IMR-90 (cell line): Measurements from ENCODE around the gene C1orf87. TPM values are rescaled to one million over a fixed set of nuclear protein-coding genes. Genes with fewer than 3 reads are reported as not detected.

Experiments used
- ATAC-seq: fragments of 200-7000 bp; cut with Tn5 transposase; 2 replicates; pipeline ENCODE4 v1.9.1; 2020; ENCODE audit warnings: low read depth, mild to moderate bottlenecking, moderate library complexity
- BruUV-seq: library from RNA; stranded (reverse); fragments of 400-500 nt; replicated peaks from 2 replicates; lab custom pipeline; 2021; lab: Mats Ljungman, UMichigan
- CTCF ChIA-PET: fragments of 300-600 bp; formaldehyde crosslinking; extraction: SDS; loops from one replicate; lab custom pipeline; 2021; ENCODE audit warnings: antibody characterized with exemption; lab: Yijun Ruan, JAX
- POLR2A ChIA-PET: fragments of 300-600 bp; sonication (Branson Sonifier 250); formaldehyde crosslinking; loops from one replicate; lab custom pipeline; 2022; ENCODE audit warnings: antibody characterized with exemption; ENCODE audit not compliant: unreplicated experiment; lab: Charles Lee
- DNase-seq: peaks from one replicate; pipeline ENCODE4 v3.0.0; 2013
- H2AFZ ChIP-seq: replicated peaks from 2 replicates; pipeline ENCODE3; 2013; ENCODE audit warnings: low read length, mild to moderate bottlenecking; ENCODE audit not compliant: poor library complexity
- H2AK5ac ChIP-seq: 2 replicates; pipeline ENCODE4 v1.6.1; 2013; ENCODE audit warnings: low read depth, low read length, inconsistent platforms
- H2AK9ac ChIP-seq: replicated peaks from 2 replicates; pipeline ENCODE3; 2013; ENCODE audit warnings: mild to moderate bottlenecking, low read depth, low read length, moderate library complexity; ENCODE audit not compliant: poor library complexity
- H2BK120ac ChIP-seq: 2 replicates; pipeline ENCODE4 v1.6.1; 2013; ENCODE audit warnings: low read depth, low read length, inconsistent platforms
- H2BK15ac ChIP-seq: 3 replicates; pipeline ENCODE4 v1.6.1; 2013; ENCODE audit warnings: low read depth, low read length, inconsistent platforms
- H2BK20ac ChIP-seq: 2 replicates; pipeline ENCODE4 v1.6.1; 2013; ENCODE audit warnings: low read depth, mild to moderate bottlenecking, inconsistent platforms, low read length, moderate library complexity
- H2BK5ac ChIP-seq: 2 replicates; pipeline ENCODE4 v1.6.1; 2013; ENCODE audit warnings: mild to moderate bottlenecking, low read depth, low read length, inconsistent platforms; ENCODE audit not compliant: poor library complexity, severe bottlenecking
- H3K14ac ChIP-seq: replicated peaks from 2 replicates; pipeline ENCODE4 v1.6.1; 2013; ENCODE audit warnings: low read depth, low read length, inconsistent platforms
- H3K18ac ChIP-seq: 2 replicates; pipeline ENCODE4 v1.6.1; 2013; ENCODE audit warnings: low read depth, low read length, control low read depth
- H3K23ac ChIP-seq: 2 replicates; pipeline ENCODE4 v1.6.1; 2013; ENCODE audit warnings: low read depth, low read length, inconsistent platforms
- H3K27ac ChIP-seq: 2 replicates; pipeline ENCODE4 v1.5.1; 2013; ENCODE audit warnings: mild to moderate bottlenecking, control low read depth, low read length; ENCODE audit not compliant: insufficient read depth
- H3K27me3 ChIP-seq: 2 replicates; pipeline ENCODE4 v1.6.1; 2013; ENCODE audit warnings: low read length; ENCODE audit not compliant: control insufficient read depth, insufficient read depth
- H3K36me3 ChIP-seq: 2 replicates; pipeline ENCODE4 v1.6.1; 2013; ENCODE audit warnings: low read length, mixed read lengths; ENCODE audit not compliant: control insufficient read depth, insufficient read depth
- H3K4ac ChIP-seq: 2 replicates; pipeline ENCODE4 v1.6.1; 2013; ENCODE audit warnings: low read depth, low read length, inconsistent platforms
- H3K4me1 ChIP-seq: 2 replicates; pipeline ENCODE4 v1.6.1; 2013; ENCODE audit warnings: low read length, mixed read lengths; ENCODE audit not compliant: control insufficient read depth, insufficient read depth
- H3K4me2 ChIP-seq: 2 replicates; pipeline ENCODE4 v1.6.1; 2013; ENCODE audit warnings: low read depth, mild to moderate bottlenecking, control low read depth, low read length, moderate library complexity
- H3K4me3 ChIP-seq: 2 replicates; pipeline ENCODE4 v1.5.1; 2013; ENCODE audit warnings: low read depth, mild to moderate bottlenecking, control low read depth, low read length, moderate library complexity; ENCODE audit not compliant: insufficient read depth
- H3K56ac ChIP-seq: 2 replicates; pipeline ENCODE4 v1.6.1; 2013; ENCODE audit warnings: low read length, inconsistent platforms; ENCODE audit not compliant: insufficient read depth; ENCODE audit errors: extremely low read depth
- H3K79me1 ChIP-seq, 2 experiments: 2 replicates each; pipeline ENCODE4 v1.6.1; 2013; ENCODE audit warnings: low read length in 2 of 2, inconsistent platforms in 1 of 2, low read depth in 1 of 2
- H3K9ac ChIP-seq: 2 replicates; pipeline ENCODE4 v1.6.1; 2013; ENCODE audit warnings: low read depth, low read length, control low read depth
- H3K9me1 ChIP-seq: 2 replicates; pipeline ENCODE4 v1.6.1; 2013; ENCODE audit warnings: low read length, inconsistent platforms; ENCODE audit not compliant: insufficient read depth
- H3K9me3 ChIP-seq: 2 replicates; pipeline ENCODE4 v1.6.1; 2013; ENCODE audit warnings: low read length; ENCODE audit not compliant: control insufficient read depth, insufficient read depth
- H4K20me1 ChIP-seq: 2 replicates; pipeline ENCODE4 v1.6.1; 2013; ENCODE audit warnings: low read length, inconsistent platforms; ENCODE audit not compliant: insufficient read depth
- H4K5ac ChIP-seq: 2 replicates; pipeline ENCODE4 v1.6.1; 2013; ENCODE audit warnings: mild to moderate bottlenecking, low read depth, low read length, control low read depth
- H4K8ac ChIP-seq, 2 experiments: 2 replicates each; pipeline ENCODE4 v1.6.1; 2013; ENCODE audit warnings: low read depth in 2 of 2, low read length in 2 of 2, control low read depth in 1 of 2, inconsistent platforms in 1 of 2
- H4K91ac ChIP-seq: 2 replicates; pipeline ENCODE4 v1.6.1; 2013; ENCODE audit warnings: low read depth, low read length, inconsistent platforms; ENCODE audit not compliant: insufficient read depth
- BHLHE40 ChIP-seq: fragments of 150-350 bp; IDR thresholded peaks from 2 replicates; pipeline ENCODE4 v1.6.1; 2016; ENCODE audit warnings: mild to moderate bottlenecking, low read depth, low read length
- CHD1 ChIP-seq: IDR thresholded peaks from 2 replicates; pipeline ENCODE4 v1.6.1; 2012; ENCODE audit warnings: low read depth, low read length, improper control_type of control experiment
- FOS ChIP-seq: fragments of 150-350 bp; IDR thresholded peaks from 2 replicates; pipeline ENCODE4 v1.6.1; 2016; ENCODE audit warnings: low read depth, low read length
- MAFK ChIP-seq: IDR thresholded peaks from 2 replicates; pipeline ENCODE4 v1.6.1; 2012; ENCODE audit warnings: low read depth, low read length, improper control_type of control experiment
- MAZ ChIP-seq: IDR thresholded peaks from 2 replicates; pipeline ENCODE4 v1.6.1; 2012; ENCODE audit warnings: low read depth, mild to moderate bottlenecking, low read length, improper control_type of control experiment, moderate library complexity, borderline replicate concordance
- MXI1 ChIP-seq: IDR thresholded peaks from 2 replicates; pipeline ENCODE4 v1.6.1; 2012; ENCODE audit warnings: low read depth, mild to moderate bottlenecking, low read length, moderate library complexity, borderline replicate concordance
- POLR2A ChIP-seq: IDR thresholded peaks from 2 replicates; pipeline ENCODE4 v1.6.1; 2012; ENCODE audit warnings: mild to moderate bottlenecking, low read depth, low read length
- RAD21 ChIP-seq: IDR thresholded peaks from 2 replicates; pipeline ENCODE4 v1.6.1; 2012; ENCODE audit warnings: low read length, improper control_type of control experiment
- RCOR1 ChIP-seq: IDR thresholded peaks from 2 replicates; pipeline ENCODE4 v1.6.1; 2012; ENCODE audit warnings: mild to moderate bottlenecking, low read length, improper control_type of control experiment; ENCODE audit not compliant: insufficient replicate concordance
- SMC3 ChIP-seq: fragments of 150-350 bp; IDR thresholded peaks from 2 replicates; pipeline ENCODE4 v1.6.1; 2016; ENCODE audit warnings: low read depth, mild to moderate bottlenecking, antibody characterized with exemption, low read length, moderate library complexity
- WGBS, 2 experiments: methylation state at CpG; one replicate each; pipeline versions ENCODE4 v1.1.5 to v1.1.7; 2013; ENCODE audit warnings: missing lambda C conversion rate in 2 of 2; ENCODE audit not compliant: insufficient read length in 1 of 2; ENCODE audit errors: extremely low coverage in 2 of 2; 5-methylcytosine and 5-hydroxymethylcytosine counted together
- dilution Hi-C: fragments of 300-500 bp; cut with HindIII; formaldehyde crosslinking; loops from one replicate; pipeline ENCODE4 v1.14.3; 2018; ENCODE audit warnings: low sequenced_read_pairs; ENCODE audit not compliant: unreplicated experiment
- in situ Hi-C: fragments of 300-500 bp; cut with MboI; formaldehyde crosslinking; loops from 3 replicates; pipeline ENCODE4 v1.14.3; 2019; ENCODE audit warnings: low sequenced_read_pairs, inconsistent platforms, mixed read lengths
- intact Hi-C: fragments of 100-400 bp; cut with micrococcal nuclease; formaldehyde crosslinking; loops from 2 replicates; pipeline ENCODE4 v1.10.0; 2022
- polyA plus RNA-seq, 3 experiments: library from polyadenylated mRNA; depleted of rRNA; stranded (reverse); fragments of >200 nt; gene quantifications; 2 replicates each; pipeline ENCODE4 v1.2.3, GENCODE V29; 2012; ENCODE audit warnings: low replicate concordance in 1 of 3
- total RNA-seq: library from RNA; depleted of rRNA; stranded (reverse); fragments of >200 nt; gene quantifications from 2 replicates; pipeline ENCODE4 v1.2.3, GENCODE V29; 2012
- TF ChIP-seq, protein P1 (sequence below): conservative IDR thresholded peaks from 2 replicates; pipeline ENCODE4 v1.5.1; 2012; ENCODE audit warnings: mild to moderate bottlenecking, low read depth, low read length, improper control_type of control experiment
- TF ChIP-seq, protein P2 (sequence below): fragments of 150-350 bp; IDR thresholded peaks from 2 replicates; pipeline ENCODE4 v1.6.1; 2016; ENCODE audit warnings: low read depth, mild to moderate bottlenecking, low read length, moderate library complexity, borderline replicate concordance
- TF ChIP-seq, protein P3 (sequence below): fragments of 150-350 bp; IDR thresholded peaks from 2 replicates; pipeline ENCODE4 v1.6.1; 2017; ENCODE audit warnings: mild to moderate bottlenecking, antibody characterized with exemption, low read length, low read depth

The C1orf87 gene
- total and polyA plus RNA-seq, 2 of the 4 experiments (the other 2 are of a cell fraction), result not detected

DNA sequence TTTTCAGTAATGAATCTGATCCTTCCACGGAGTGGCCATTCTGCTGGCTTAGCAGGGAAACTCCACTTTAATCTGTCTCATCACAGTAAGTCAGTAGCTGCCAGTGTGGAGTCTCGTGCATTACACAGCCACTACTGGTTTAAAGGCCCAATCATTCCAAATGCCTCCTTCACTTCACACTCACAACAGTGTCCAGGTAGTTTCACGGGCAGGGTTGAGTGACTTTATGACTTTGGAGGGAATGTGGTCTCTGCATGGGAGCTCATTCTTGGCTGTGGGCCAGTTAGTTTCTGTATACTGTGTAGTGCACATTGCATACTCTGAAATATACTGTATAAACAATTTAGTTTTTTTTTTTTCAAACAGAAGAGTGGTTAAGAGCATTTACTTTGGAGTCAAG is 34.6 kb upstream of the C1orf87 start:
- ChIA-PET POLR2A (no interaction called here), CTCF (no interaction called here)
- Histone ChIP-seq H3K4me2 (no peak overlapping the region), H2BK20ac (no peak overlapping the region), H4K5ac (no peak overlapping the region), H3K4ac (no peak overlapping the region), H3K23ac (no peak overlapping the region), H3K9me3 (no peaks in the 10 kb centered on the region), H2AK5ac (no peak overlapping the region), H2BK5ac (no peak overlapping the region), H3K79me1 (no peaks in the 10 kb centered on the region), H3K36me3 (no peaks in the 10 kb centered on the region), H3K9ac (no peak overlapping the region), H3K14ac (no peak overlapping the region), H2AK9ac (no peak overlapping the region), H3K56ac (no peak overlapping the region), H2BK120ac (no peak overlapping the region), H3K27me3 (no peaks in the 10 kb centered on the region), H2AFZ (no peak overlapping the region), H3K9me1 (no peaks in the 10 kb centered on the region), H3K4me3 (no peak overlapping the region), H4K20me1 (no peaks in the 10 kb centered on the region), H3K27ac (no peak overlapping the region), H2BK15ac (no peak overlapping the region), H3K18ac (no peak overlapping the region), H4K91ac (no peak overlapping the region), H4K8ac (no peak overlapping the region), H3K4me1 (no peaks in the 10 kb centered on the region)
- intact Hi-C loops, result no loop called here
- no peak for DNase-seq
- no peak for TF ChIP-seq FOS
- no peak for TF ChIP-seq RAD21
- TF ChIP-seq SMC3, result no peak
- TF ChIP-seq, protein P1, sequence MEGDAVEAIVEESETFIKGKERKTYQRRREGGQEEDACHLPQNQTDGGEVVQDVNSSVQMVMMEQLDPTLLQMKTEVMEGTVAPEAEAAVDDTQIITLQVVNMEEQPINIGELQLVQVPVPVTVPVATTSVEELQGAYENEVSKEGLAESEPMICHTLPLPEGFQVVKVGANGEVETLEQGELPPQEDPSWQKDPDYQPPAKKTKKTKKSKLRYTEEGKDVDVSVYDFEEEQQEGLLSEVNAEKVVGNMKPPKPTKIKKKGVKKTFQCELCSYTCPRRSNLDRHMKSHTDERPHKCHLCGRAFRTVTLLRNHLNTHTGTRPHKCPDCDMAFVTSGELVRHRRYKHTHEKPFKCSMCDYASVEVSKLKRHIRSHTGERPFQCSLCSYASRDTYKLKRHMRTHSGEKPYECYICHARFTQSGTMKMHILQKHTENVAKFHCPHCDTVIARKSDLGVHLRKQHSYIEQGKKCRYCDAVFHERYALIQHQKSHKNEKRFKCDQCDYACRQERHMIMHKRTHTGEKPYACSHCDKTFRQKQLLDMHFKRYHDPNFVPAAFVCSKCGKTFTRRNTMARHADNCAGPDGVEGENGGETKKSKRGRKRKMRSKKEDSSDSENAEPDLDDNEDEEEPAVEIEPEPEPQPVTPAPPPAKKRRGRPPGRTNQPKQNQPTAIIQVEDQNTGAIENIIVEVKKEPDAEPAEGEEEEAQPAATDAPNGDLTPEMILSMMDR, result no peak
- TF ChIP-seq BHLHE40, result no peak
- TF ChIP-seq, protein P2, sequence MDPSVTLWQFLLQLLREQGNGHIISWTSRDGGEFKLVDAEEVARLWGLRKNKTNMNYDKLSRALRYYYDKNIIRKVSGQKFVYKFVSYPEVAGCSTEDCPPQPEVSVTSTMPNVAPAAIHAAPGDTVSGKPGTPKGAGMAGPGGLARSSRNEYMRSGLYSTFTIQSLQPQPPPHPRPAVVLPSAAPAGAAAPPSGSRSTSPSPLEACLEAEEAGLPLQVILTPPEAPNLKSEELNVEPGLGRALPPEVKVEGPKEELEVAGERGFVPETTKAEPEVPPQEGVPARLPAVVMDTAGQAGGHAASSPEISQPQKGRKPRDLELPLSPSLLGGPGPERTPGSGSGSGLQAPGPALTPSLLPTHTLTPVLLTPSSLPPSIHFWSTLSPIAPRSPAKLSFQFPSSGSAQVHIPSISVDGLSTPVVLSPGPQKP, result no peak
- TF ChIP-seq, protein P3, sequence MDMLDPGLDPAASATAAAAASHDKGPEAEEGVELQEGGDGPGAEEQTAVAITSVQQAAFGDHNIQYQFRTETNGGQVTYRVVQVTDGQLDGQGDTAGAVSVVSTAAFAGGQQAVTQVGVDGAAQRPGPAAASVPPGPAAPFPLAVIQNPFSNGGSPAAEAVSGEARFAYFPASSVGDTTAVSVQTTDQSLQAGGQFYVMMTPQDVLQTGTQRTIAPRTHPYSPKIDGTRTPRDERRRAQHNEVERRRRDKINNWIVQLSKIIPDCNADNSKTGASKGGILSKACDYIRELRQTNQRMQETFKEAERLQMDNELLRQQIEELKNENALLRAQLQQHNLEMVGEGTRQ, result no peak
- TF ChIP-seq MAZ, result no peak
- TF ChIP-seq MXI1, result no peak
- TF ChIP-seq MAFK, result no peak
- no peak for TF ChIP-seq CHD1
- no peak for TF ChIP-seq POLR2A
- no peak for TF ChIP-seq RCOR1
- no peak for ATAC-seq
- WGBS, 2 experiments, result no CpG with 5 or more reads among the region's 3 CpGs
- in situ Hi-C loops, result no loop called here
- no TSS peak for BruUV-seq
- dilution Hi-C loops, result no loop called here
